GM23338 (cell line): ENCODE measurements around the gene TKFC. TPM values are rescaled to one million over a fixed set of nuclear protein-coding genes. Genes with fewer than 3 reads are reported as not detected.

ENCODE experiments used
- ATAC-seq: fragments of 200-7000 bp; cut with Tn5 transposase; 3 replicates; pipeline ENCODE4 v1.9.1; 2020
- DNase-seq: peaks from one replicate; pipeline ENCODE4 v3.0.0-alpha.2; 2015; ENCODE audit warnings: low spot score
- H2AFZ ChIP-seq: fragments of 200-600 bp; sonication (generic); 2 replicates; pipeline ENCODE4 v1.8.0; 2016; ENCODE audit warnings: antibody characterized with exemption, mild to moderate bottlenecking, moderate library complexity
- H3F3A ChIP-seq: fragments of 200-600 bp; sonication (generic); replicated peaks from 2 replicates; pipeline ENCODE4 v1.8.0; 2017; ENCODE audit warnings: antibody characterized with exemption, mixed run types, low read depth
- H3K27ac ChIP-seq: fragments of 200-600 bp; sonication (generic); 2 replicates; pipeline ENCODE4 v1.6.1; 2016; ENCODE audit warnings: low read depth
- H3K27me3 ChIP-seq: fragments of 200-600 bp; sonication (generic); 2 replicates; pipeline ENCODE4 v1.8.0; 2016; ENCODE audit warnings: mild to moderate bottlenecking, mixed run types, moderate library complexity; ENCODE audit not compliant: insufficient read depth
- H3K36me3 ChIP-seq: fragments of 200-600 bp; sonication (generic); 2 replicates; pipeline ENCODE4 v1.8.0; 2016; ENCODE audit warnings: mild to moderate bottlenecking; ENCODE audit not compliant: insufficient read depth
- H3K4me1 ChIP-seq: fragments of 200-600 bp; sonication (generic); 2 replicates; pipeline ENCODE4 v1.8.0; 2016; ENCODE audit warnings: mild to moderate bottlenecking, moderate library complexity; ENCODE audit not compliant: insufficient read depth
- H3K4me2 ChIP-seq: fragments of 200-600 bp; sonication (generic); 2 replicates; pipeline ENCODE4 v1.7.1; 2017; ENCODE audit warnings: mixed run types
- H3K4me3 ChIP-seq: fragments of 200-600 bp; sonication (generic); 2 replicates; pipeline ENCODE4 v1.6.1; 2016; ENCODE audit warnings: mixed run types
- H3K79me2 ChIP-seq: fragments of 200-600 bp; sonication (generic); replicated peaks from 2 replicates; pipeline ENCODE4 v1.8.0; 2017; ENCODE audit warnings: mild to moderate bottlenecking; ENCODE audit not compliant: insufficient read depth
- H3K9me2 ChIP-seq: fragments of 200-600 bp; sonication (generic); 2 replicates; pipeline ENCODE4 v1.8.0; 2017; ENCODE audit not compliant: insufficient read depth
- H4K20me1 ChIP-seq: fragments of 200-600 bp; sonication (generic); replicated peaks from 2 replicates; pipeline ENCODE4 v1.8.0; 2017; ENCODE audit warnings: mild to moderate bottlenecking; ENCODE audit not compliant: insufficient read depth
- H3K27ac Mint-ChIP-seq: 2 replicates; pipeline ENCODE4 v1.8.0; 2020; ENCODE audit warnings: inconsistent platforms, mild to moderate bottlenecking, moderate library complexity, mixed read lengths
- H3K27me3 Mint-ChIP-seq: 3 replicates; pipeline ENCODE4 v1.8.0; 2022; ENCODE audit warnings: low read depth, mild to moderate bottlenecking, moderate library complexity, mixed read lengths, inconsistent platforms; ENCODE audit not compliant: insufficient read depth, poor library complexity
- H3K36me3 Mint-ChIP-seq: 3 replicates; pipeline ENCODE4 v1.8.0; 2021; ENCODE audit warnings: low read depth, mild to moderate bottlenecking, inconsistent platforms, moderate library complexity, mixed read lengths
- H3K4me1 Mint-ChIP-seq: 3 replicates; pipeline ENCODE4 v1.8.0; 2020; ENCODE audit warnings: mild to moderate bottlenecking, inconsistent platforms, mixed read lengths
- H3K4me3 Mint-ChIP-seq: 3 replicates; pipeline ENCODE4 v1.8.0; 2021; ENCODE audit warnings: moderate library complexity, mild to moderate bottlenecking, inconsistent platforms, mixed read lengths
- H3K9me3 Mint-ChIP-seq: 3 replicates; pipeline ENCODE4 v1.8.0; 2020; ENCODE audit warnings: moderate library complexity, mild to moderate bottlenecking, inconsistent platforms, mixed read lengths
- CREB1 ChIP-seq: fragments of 250-450 bp; sonication (Bioruptor Pico); IDR thresholded peaks from 2 replicates; pipeline ENCODE4 v1.5.0; 2020; ENCODE audit warnings: low read depth, mild to moderate bottlenecking, moderate library complexity
- CTCF ChIP-seq, 2 experiments: fragments of 200-600 bp in 1 of 2; sonication (generic) in 1 of 2; conservative IDR thresholded peaks; 2 replicates each; pipeline versions ENCODE4 v1.5.1 to v1.6.1; 2016 to 2017; ENCODE audit warnings: antibody characterized with exemption in 2 of 2, low read depth in 2 of 2, mild to moderate bottlenecking in 2 of 2, moderate library complexity in 1 of 2
- ETS1 ChIP-seq: IDR thresholded peaks from 2 replicates; pipeline ENCODE4 v1.6.1; 2016; ENCODE audit warnings: antibody characterized with exemption
- REST ChIP-seq: IDR thresholded peaks from one replicate; pipeline ENCODE4 v1.6.1; 2018; ENCODE audit warnings: antibody characterized with exemption; ENCODE audit not compliant: unreplicated experiment
- STAT1 ChIP-seq: IDR thresholded peaks from one replicate; pipeline ENCODE4 v1.6.1; 2016; ENCODE audit warnings: antibody characterized with exemption; ENCODE audit not compliant: unreplicated experiment
- ZNF114 ChIP-seq: fragments of 250-450 bp; sonication (Bioruptor Pico); IDR thresholded peaks from 2 replicates; pipeline ENCODE4 v1.5.0; 2020; ENCODE audit warnings: mild to moderate bottlenecking, moderate library complexity
- ZNF331 ChIP-seq: fragments of 250-450 bp; sonication (Bioruptor Pico); IDR thresholded peaks from 2 replicates; pipeline ENCODE4 v1.5.0; 2020; ENCODE audit warnings: low read depth, mild to moderate bottlenecking, moderate library complexity
- polyA plus RNA-seq: library from polyadenylated mRNA; unstranded; fragments of >200 nt; fragmentation: Nextera tagmentation; extraction: Ambion mirVana; gene quantifications from 2 replicates; pipeline ENCODE4 v1.2.1, GENCODE V29; 2016
- total RNA-seq: library from RNA; depleted of rRNA; stranded (reverse); fragments of >200 nt; shearing (Covaris generic); gene quantifications from 2 replicates; pipeline ENCODE4 v1.2.3, GENCODE V29; 2014

Gene TKFC
- total and polyA plus RNA-seq, 2 experiments from 2014 or later = 21.7 to 46.9 TPM

- DNase-seq = no peak
- no peak overlapping the region for H3K4me2 ChIP-seq
- no peak overlapping the region for H3K27ac Mint-ChIP-seq
Measured at GRCh38 chr11:61341706-61342105, 8.7 kb downstream of the TKFC start.

GRCh38 chr11:61342207-61342803, 9.3 kb downstream of the TKFC start:
- H3K27ac Mint-ChIP-seq = no peak overlapping the region
- no peak for ATAC-seq

More at GRCh38 chr11:61341706-61342105, 8.7 kb downstream of the TKFC start:
- no peak overlapping the region for H3K4me3 ChIP-seq
- no peaks in the 10 kb centered on the region for H3K79me2 ChIP-seq
- no peaks in the 10 kb centered on the region for H3K9me3 Mint-ChIP-seq
- no peaks in the 10 kb centered on the region for H3K9me2 ChIP-seq
- H3K4me3 Mint-ChIP-seq = no peak overlapping the region
- TF ChIP-seq ETS1 = no peak
- no peak for TF ChIP-seq ZNF114
- TF ChIP-seq CREB1 (CRISPR knock-in tag) = no peak
- TF ChIP-seq STAT1 = no peak
- TF ChIP-seq REST = no peak
- no peak for TF ChIP-seq ZNF331 (CRISPR knock-in tag)
- H3F3A ChIP-seq = no peaks in the 10 kb centered on the region
- H3K4me1 Mint-ChIP-seq = peaks cover 2% of the 10 kb centered on the region
- no peak overlapping the region for H3K27ac ChIP-seq
- ATAC-seq = no peak
- H2AFZ ChIP-seq = no peak overlapping the region
- peaks cover 12% of the 10 kb centered on the region for H3K27me3 Mint-ChIP-seq
- no peaks in the 10 kb centered on the region for H4K20me1 ChIP-seq
- H3K27me3 ChIP-seq = no peaks in the 10 kb centered on the region
- H3K36me3 Mint-ChIP-seq = peaks cover 12% of the 10 kb centered on the region; the same call in 2 of the 3 replicates
- H3K36me3 ChIP-seq = no peaks in the 10 kb centered on the region
- H3K4me1 ChIP-seq = no peaks in the 10 kb centered on the region

More at GRCh38 chr11:61342207-61342803, 9.3 kb downstream of the TKFC start:
- Histone ChIP-seq H3K27me3 (no peaks in the 10 kb centered on the region), H3K36me3 (no peaks in the 10 kb centered on the region), H3K4me2 (no peak overlapping the region), H4K20me1 (no peaks in the 10 kb centered on the region), H3K4me3 (no peak overlapping the region), H3K9me2 (no peaks in the 10 kb centered on the region), H3K4me1 (no peaks in the 10 kb centered on the region), H3K79me2 (no peaks in the 10 kb centered on the region), H3K27ac (no peak overlapping the region), H2AFZ (no peak overlapping the region), H3F3A (no peaks in the 10 kb centered on the region)
- no peak overlapping the region for H3K4me3 Mint-ChIP-seq
- H3K9me3 Mint-ChIP-seq = no peaks in the 10 kb centered on the region
- peaks cover 2% of the 10 kb centered on the region; the same call in 2 of the 3 replicates for H3K4me1 Mint-ChIP-seq
- H3K36me3 Mint-ChIP-seq = peaks cover 12% of the 10 kb centered on the region; the same call in 2 of the 3 replicates
- no peak for DNase-seq
- TF ChIP-seq CTCF (conservative IDR thresholded peaks at IDR 0.05; ENCODE audit: low read depth in 2 of 2) = no peak
- no peak for TF ChIP-seq ZNF114
- H3K27me3 Mint-ChIP-seq = peaks cover 10% of the 10 kb centered on the region
